ENCODE results near the gene APOBEC3A.
"Not testable (repeated sequence)": the region's sequence is repeated elsewhere in the genome, so short reads cannot be mapped to it uniquely, and the experiment has no call there.

Gene APOBEC3A

DNA sequence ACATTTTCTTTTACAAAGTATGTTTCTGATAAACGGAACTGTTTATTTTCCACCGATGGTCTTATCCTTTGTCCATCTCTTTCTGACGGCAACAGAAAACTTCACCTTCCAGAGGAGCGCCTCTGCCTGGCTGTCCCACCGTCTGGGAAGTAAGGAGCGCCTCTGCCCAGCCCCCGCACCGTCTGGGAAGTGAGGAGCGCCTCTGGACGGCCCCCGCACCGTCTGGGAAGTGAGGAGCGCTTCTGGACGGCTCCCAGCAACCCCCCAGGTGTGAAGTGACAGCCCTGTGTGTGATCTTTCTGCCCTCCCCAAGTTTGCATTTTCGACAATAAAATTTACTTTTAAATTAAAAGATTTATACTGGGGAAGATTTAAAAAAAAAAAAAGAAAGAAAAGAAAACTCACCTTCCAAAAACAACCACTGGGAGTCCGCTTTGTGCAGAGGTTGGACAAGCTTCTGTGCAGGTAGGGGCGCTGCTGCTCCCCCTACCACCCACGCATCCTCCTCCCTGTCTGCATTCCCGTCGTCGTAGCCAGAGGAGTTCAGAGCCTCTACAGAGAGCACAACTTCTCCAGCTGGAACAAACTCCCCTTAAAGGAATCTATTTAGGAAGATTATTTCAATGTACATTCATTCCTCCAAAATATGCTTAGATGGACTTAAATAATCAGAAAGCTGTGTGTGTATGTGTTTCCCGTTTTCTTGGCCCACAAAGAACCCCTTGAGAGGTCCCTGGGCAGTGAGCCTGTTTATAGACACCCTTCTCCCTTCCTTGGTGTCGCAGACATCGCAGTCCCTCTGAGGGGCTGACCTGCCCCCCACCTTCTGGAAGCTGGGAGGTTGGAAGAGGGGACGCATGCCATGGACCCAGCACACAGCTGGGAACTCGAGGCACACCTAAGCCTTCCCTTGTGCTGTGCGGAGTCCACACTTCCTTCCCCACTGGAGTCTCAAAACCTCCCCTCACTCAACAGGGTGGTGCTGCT lies 23.9 kb downstream of the APOBEC3A start:
- DNase-seq (ENCODE audit: low read depth in 2 of 2): no peak

- DNase-seq (ENCODE audit: low read depth in 2 of 2): peak; percentile 63 to 65
Measured at GRCh38 chr22:38981992-38982927, 24.9 kb downstream of the APOBEC3A start, which contains the start of gene APOBEC3B. Gene APOBEC3B (plus strand): TSS chr22:38982347. CDS start chr22:38982454, 107 bp downstream.

GRCh38 chr22:38984224-38984623 lies 26.8 kb downstream of the APOBEC3A start:
- no peak for DNase-seq (ENCODE audit: low read depth in 2 of 2)

DNA sequence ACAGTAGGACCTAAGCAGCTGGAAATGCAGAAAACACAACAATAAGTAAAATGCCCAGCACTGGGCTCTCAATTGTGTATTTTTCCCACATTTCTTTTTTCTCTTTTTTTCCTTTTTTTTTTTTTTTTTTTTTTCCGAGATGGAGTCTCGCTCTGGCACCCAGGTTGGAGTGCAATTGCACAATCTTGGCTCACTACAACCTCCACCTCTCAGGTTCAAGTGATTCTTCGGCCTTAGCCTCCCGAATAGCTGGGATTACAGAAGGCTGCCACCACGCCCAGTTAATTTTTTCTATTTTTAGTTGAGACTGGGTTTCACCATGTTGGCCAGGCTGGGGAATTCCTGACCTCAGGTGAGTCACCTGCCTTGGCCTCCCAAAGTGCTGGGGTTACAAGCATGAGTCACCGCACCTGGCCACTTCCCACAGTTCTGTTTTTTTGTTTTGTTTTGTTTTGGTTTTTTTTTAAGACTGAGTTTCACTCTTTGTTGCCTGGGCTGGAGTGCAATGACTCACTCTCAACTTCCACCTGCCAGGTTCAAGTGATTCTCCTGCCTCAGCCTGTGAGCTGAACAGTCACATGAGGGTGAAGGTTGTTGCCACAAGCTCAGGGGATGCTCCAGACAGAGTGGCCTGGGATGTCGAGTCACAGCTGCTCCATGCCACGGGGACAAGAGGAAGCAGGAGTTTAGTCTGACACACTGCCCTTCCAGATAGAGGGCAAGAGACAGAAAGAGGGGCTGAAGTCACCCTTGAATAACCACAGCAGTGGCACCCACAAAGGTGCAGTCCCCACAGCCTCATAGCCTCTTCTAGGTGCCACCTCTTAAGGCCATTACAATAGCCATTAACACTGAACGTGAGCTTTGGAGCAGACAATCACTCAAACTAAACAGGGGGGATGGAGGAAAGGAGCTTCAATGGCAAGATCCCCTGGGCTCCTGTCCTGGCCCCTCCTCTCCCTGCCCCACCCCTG lies 27.7 kb downstream of the APOBEC3A start:
- peak; percentile 79 to 84 for DNase-seq (ENCODE audit: low read depth in 2 of 2)

DNA sequence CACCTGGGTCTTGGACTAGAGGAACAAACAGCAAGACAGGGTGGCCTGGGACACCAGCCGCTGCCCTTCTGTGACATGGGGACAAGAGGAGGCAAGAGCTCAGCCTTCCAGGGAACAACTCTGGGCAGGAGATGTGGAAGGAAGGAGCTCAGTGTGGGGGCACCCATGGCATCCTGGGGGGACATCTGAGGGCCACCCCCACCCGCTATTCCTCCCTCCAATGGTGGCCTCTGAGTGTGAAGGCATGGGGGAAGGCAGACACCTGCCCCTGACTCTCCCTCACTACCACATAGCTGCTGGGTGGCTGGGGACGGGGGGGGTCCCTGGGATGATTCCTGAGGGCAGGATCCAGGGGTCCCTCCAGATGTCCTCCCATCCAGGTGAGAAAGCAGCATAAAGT lies 29.2 kb downstream of the APOBEC3A start:
- no peak for DNase-seq (ENCODE audit: low read depth in 2 of 2)

- no peak for DNase-seq (ENCODE audit: low read depth in 2 of 2)
Measured at GRCh38 chr22:38987171-38987895, 29.9 kb downstream of the APOBEC3A start.

- no peak for DNase-seq (ENCODE audit: low read depth in 2 of 2)
Measured at GRCh38 chr22:38989466-38989865, 32.1 kb downstream of the APOBEC3A start.

DNA sequence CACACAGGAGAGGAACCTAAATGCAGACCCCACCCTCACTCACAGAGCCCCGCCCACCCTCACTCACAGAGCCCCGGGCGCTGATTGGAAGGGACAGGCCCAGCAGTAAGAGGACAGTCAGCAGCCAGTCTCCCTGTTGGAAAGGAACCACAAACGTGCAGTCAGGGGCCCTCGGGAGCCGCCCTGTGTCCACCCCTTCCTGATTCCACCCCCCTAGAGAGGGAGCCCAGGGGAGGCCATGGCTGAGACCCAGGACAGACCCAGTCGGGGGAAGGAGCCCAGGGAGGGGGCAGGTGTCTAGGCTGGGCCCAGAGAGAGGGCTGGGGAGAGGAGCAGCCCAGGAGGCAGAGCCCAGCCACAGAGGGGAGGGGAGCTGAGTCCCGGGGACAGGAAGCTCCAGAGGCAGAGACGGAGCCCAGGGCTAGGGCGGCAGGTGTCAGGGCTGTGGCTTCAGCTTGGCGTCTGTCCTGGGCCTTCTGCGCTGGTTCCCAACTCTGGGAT lies 35.5 kb downstream of the APOBEC3A start:
- DNase-seq (ENCODE audit: low read depth in 2 of 2): not testable (repeated sequence)

- no peak for DNase-seq (ENCODE audit: low read depth in 2 of 2)
Measured at GRCh38 chr22:38996105-38996504, 38.7 kb downstream of the APOBEC3A start.

- no peak for DNase-seq (ENCODE audit: low read depth in 2 of 2)
Measured at GRCh38 chr22:38997518-38997917, 40.1 kb downstream of the APOBEC3A start.

DNA sequence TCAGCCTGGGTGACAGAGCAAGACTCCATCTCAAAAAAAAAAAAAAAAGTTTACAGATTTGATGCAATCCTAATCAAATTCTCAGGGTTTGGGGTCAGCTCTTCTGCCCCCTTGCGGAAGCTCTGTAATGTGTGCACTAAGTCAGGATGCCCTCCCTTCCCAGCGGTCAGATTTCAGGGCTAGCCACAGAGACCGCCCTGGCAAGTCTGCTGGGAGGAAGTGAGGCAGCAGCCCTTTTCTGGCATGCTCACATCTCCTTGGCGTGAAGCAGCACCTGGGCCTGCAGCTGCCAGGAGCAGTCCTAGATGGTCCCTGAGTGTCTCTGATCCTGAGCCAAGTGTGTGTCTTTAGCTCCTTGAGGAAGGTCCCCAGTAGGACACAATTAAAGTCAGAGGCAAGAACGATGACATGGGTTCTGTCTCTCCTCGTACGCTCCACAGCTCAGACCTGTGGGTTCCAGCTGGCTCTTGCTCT lies 45.8 kb downstream of the APOBEC3A start:
- peak; percentile 64 to 65 for DNase-seq (ENCODE audit: low read depth in 2 of 2)

DNA sequence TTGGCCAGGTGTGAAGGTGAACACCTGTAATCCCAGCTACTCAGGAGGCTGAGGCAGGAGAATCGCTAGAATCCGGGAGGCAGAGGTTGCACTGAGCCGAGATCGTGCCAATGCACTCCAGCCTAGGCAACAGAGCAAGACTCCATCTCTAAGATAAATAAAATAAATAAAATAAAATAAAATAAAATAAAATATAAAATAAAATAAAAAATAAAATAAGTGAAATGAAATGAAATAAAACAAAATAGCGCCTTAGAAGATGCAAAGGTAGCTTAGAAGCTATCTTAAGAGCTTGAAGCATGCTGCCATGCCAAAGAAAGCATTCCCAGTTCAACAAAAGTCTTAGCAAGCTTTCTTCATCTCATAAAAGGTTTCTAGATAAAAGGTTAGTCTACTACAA lies 49.8 kb downstream of the APOBEC3A start:
- no peak for DNase-seq (ENCODE audit: low read depth in 2 of 2)

- DNase-seq (ENCODE audit: low read depth in 2 of 2): not testable (repeated sequence)
Measured at GRCh38 chr22:39008271-39008850, 51.0 kb downstream of the APOBEC3A start.

DNA sequence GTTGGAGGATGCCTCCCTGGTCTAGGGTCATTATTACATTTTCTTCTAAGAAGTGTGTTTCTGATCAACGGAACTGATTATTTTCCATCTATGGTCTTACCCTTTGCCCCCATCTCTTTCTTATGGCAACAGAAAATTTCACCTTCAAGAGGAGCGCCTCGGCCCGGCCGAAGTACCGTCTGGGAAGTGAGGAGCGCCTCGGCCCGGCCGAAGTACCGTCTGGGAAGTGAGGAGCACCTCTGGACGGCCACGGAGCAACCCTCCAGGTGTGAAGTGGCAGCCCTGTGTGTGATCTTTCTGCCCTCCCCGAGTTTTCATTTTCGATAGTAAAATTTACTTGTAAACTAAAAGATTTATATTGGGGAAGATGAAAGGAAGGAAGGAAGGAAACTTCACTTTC lies 53.5 kb downstream of the APOBEC3A start:
- no peak for DNase-seq (ENCODE audit: low read depth in 2 of 2)

Measured in stimulated activated CD8-positive, alpha-beta memory T cell treated with anti-CD3 and anti-CD28 coated beads, Interleukin-7, amount 100 ng/mL, for 4 hours (primary cell).